HG02840 (cell line): ENCODE measurements around the gene ACSF3.
"Not testable (repeated sequence)": the region's sequence is repeated elsewhere in the genome, so short reads cannot be mapped to it uniquely, and the experiment has no call there.

Experiments
- ATAC-seq: cut with Tn5 transposase; IDR thresholded peaks from one replicate; pipeline ENCODE4 v1.9.1; 2021; ENCODE audit warnings: mild to moderate bottlenecking, moderate library complexity, moderate number of reproducible peaks; ENCODE audit not compliant: unreplicated experiment, low FRiP score

The ACSF3 gene

DNA sequence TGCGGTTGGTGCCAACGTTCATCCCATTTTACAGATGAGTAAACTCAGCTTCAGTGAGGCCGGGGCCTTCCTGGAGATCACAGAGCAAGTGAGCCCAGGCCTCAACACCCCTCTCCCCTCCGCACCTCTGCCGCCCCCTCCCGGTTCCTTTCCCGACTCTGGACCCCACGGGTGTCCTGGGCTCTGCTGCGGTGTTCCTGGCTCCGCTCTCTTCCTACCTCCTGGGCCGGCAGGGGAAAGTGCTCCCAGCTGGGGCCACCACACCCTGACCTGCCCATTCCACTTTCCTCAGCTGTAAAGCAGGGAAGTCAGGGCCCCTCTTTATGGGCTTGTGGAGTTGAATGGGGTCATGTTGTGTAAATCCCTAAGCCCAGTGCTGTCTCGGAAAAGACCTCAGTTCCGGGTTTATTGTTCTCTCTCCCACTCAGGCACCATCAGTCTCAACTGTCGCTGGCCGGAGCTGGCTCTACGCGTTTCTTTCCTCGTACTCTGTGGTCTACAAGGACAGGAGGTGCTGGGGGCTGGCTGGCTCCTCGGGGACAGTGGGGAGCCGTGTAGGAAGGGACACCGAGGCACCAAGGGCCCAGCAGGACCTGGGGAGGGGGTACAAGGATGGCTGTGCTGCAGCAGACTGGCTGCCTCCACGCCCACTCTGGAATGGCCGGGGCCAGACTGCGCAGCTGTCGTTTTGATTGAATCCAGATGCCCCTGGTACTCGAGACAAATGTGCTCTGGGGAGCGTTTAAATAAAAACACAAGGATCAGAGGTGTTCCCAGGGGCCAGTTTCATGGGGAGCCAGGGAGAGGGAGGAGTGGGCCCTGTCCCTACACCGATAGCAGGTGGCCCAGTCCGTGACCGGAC, 21.7 kb upstream of the ACSF3 start:
- no peak for ATAC-seq

DNA sequence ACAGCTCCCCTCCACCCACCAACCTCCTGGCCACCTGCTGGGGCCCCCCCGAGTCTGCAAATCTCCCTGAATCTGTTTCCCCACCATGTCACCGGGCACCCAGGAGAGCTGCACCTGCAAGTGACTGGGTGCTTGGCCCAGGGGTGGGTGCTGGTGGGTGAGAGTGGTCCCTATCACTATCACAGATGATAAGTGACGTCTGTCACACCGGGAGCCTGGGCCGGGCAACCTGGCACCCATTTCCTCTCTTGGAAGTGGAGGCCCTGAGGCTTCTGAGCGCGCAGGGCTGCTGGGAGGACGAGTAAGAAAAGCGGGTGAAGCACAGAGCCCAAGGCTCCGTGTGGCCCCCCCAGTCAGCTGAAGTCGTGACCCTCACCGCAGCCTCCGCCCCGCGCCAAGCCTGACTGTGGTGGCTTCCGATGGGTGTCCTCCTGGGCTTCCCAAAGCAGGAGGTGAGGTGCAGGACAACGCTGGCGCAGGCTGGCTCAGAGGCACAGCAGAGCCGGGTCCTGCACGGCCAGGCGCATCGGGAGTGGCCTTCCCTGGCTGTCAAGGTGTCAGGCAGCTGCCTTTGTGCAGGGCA, 21.0 kb upstream of the ACSF3 start:
- ATAC-seq = no peak

DNA sequence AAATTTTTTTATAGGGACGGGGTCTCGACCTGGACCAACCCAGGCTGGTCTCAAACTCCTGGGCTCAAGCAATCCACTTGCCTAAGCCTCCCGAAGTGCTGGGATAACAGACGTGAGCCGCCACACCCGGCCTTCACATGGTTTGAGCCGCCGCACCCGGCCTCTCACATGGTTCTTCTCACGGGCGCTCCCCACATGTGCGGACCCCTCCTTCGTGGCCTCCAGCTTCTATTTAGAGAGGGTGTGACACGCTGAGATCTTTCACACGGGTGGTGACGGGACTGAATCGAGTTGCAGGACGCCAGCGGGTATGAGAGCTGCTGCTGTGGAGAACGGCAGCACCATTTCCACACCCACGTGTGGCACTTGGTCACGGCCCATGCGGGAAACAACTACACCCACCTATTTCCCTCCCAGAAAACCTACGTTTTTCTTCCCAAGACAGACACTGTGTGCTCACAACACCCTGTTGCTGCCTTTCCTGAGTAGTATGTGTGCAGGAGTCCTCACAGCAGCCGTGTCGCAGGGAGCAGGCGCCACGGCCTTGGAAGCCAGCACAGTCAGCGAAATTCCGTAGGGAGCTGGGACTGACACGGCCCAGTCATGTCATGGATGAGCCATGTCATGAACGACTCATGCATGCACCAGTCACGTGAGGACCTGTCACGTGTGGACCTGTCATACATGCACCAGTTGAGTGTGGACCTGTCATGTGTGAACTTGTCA, 20.1 kb upstream of the ACSF3 start:
- no peak for ATAC-seq

DNA sequence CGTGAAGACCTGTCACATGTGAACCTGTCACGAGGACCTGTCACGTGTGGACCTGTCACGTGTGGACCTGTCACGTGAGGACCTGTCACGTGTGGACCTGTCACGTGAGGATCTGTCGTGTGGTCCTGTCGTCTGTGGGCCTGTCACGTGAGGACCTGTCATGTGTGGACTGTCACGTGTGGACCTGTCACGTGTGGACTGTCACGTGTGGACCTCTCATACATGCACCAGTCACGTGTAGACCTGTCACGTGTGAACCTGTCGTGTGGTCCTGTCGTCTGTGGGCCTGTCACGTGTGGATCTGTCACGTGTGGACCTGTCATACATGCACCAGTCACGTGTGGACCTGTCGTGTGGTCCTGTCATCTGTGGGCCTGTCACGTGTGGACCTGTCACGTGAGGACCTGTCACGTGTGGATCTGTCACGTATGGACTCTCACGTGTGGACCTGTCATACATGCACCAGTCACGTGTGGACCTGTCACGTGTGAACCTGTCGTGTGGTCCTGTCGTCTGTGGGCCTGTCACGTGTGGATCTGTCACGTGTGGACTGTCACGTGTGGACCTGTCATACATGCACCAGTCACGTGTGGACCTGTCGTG, 19.5 kb upstream of the ACSF3 start:
- not testable (repeated sequence) for ATAC-seq

DNA sequence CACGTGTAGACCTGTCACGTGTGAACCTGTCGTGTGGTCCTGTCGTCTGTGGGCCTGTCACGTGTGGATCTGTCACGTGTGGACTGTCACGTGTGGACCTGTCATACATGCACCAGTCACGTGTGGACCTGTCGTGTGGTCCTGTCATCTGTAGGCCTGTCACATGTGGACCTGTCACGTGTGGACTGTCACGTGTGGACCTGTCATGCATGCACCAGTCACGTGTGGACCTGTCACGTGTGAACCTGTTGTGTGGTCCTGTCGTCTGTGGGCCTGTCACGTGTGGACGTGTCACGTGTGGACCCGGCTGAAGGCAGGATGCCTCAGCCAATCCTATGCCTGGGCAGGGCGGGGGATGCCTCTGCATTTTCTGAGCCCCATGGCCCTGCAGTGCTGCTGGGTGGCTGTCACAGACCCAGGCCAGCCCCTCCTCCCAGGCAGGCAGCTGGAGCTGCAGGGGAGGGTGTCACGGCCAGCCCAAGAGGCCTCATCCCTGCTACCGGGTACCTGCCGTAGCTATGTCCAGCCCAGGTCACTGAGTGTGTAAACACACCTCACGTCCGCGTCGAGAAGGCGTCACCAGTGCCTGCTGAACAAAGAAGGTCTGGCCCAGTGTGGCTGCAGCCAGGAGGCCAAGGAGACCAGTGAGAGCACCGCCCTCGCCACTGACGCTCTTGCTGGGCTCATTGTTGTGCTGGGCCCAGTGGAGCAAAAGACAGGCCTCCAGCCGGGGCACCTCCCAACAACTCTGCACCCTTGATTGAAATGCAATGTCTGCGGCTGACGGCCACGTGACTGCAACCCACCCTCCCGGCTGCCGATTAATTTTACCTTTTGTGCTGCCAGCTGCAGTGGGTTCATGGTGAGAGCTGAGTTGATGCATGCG, 18.6 kb upstream of the ACSF3 start:
- ATAC-seq = no peak

DNA sequence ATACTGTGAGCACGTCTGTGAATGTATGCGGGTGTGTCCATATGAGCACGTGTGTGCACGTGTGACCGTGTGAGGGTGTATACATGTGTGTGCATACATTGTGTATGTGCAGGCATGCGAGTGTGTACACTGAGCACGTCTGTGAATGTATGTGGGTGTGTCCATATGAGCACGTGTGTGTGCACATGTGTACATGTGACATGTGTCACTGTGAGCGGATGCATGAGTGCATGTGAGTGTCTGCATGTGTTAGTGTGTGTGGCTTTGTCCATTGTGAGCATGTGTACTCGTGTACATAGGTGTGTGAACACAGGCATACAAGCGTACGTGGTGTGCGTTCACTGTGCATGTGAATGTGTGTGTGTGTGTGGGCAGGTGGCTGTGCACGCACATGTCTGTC, 17.5 kb upstream of the ACSF3 start:
- no peak for ATAC-seq

DNA sequence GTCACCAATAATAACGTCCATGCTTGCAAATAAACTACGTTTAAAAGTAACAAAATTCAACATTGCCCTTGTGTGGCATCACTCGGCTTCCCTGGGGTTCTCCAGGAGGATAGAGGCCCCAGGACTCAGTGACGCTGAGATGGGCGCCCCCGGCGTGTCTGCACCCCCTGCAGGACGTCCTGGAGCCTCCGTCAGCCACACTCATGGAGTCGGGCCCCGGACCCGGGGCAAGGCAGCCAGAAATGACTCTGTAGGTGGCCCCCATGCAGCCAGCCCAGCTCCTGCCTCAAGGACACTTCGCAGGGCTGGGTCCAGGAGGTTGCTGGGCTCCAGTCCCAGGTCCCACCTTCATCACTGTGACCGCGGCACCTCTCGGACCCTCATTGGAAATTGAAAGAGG, 16.6 kb upstream of the ACSF3 start:
- no peak for ATAC-seq

DNA sequence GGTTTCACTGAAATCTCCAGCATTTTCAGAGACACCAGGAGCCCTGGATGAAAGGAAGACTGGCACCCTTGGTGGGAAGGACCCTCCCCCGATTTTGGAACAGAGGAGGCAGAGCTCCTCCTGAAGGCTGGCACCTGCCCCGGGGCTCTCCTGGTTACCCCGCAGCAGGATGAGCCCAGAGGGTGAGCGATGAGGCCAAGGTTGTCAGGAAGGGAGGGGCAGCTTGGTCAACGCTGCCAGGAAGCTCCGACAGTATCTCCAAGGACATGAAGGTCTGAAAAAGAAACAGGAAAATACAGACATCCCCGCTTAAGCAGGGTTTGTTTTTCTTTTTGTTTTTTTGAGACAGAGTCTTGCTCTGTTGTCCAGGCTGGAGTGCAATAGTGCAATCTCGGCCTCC, 15.5 kb upstream of the ACSF3 start:
- no peak for ATAC-seq

DNA sequence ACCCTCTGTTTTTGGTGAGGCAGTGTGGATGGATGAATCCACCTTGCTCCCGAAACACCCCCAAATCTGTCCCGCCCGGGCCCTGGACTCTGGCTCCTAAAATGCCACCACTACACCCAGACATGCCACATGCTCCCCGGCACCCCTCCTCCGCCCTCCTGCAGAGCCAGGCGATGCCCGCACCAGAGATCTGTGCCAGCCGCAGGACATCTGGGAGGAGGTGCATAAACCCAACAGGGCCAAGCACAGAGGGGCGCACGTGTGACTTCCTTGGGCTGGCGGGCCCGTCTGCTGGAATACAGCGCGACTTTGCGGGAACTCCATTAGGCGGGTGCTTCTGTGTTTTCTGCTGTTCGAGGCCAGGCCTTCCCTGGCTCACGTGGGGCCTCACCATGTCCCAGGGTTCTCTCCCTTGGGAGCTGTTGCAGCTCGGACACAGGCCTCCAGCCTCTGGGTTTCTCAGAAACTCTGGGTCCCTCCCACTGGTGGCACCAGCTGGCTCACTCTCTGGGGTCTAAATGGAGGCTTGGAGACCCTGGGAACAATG, 14.1 kb upstream of the ACSF3 start:
- no peak for ATAC-seq

DNA sequence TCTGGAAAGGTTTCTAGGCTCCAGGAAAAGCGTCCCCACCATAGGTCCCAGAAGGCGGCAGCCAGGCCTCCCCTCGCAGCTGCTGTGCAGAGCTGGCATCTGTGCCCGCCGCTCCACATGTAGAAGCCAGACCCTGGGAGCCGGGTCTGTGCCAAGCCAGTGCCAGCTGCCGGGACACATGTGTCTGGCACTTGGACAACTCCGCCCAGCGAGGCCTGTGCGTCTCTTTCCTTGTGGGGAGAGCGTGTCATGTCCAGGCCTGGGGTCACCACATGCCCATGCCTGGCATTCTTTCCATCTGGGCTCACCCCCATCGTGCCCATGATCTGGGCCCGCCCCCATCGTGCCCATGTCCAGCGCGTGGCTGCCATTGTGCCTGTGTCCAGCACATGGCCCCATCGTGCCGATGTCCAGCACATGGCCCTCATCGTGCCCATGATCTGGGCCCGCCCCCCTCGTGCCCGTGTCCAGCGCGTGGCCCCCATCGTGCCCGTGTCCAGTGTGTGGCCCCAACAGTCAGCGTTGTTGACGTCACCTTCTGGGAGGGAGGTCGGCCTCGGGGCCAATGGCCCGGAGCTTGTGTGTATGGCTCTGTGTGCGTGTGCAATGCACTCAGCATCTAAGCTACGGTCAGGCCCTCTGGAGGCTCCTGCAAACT, 13.3 kb upstream of the ACSF3 start:
- no peak for ATAC-seq

DNA sequence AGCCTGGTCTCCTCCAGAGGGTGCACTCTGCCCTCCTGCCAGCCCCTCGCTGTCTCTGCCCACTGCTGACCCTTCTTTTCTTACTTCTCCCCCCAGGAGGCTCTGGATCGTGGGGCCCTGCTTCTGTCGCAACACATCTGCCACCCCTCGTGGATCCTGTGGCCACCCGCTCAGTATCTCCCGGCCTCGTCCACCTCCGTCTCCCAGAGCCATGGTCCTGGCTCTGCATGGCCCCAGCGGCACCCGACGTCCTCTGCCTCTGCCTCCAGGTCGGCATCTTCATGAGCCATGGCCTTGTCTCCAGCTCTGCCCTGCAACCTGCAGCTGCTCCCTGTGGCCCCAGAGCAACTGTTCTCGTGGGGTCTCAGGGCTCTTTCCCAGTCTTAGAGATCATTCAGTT, 12.1 kb upstream of the ACSF3 start:
- no peak for ATAC-seq

DNA sequence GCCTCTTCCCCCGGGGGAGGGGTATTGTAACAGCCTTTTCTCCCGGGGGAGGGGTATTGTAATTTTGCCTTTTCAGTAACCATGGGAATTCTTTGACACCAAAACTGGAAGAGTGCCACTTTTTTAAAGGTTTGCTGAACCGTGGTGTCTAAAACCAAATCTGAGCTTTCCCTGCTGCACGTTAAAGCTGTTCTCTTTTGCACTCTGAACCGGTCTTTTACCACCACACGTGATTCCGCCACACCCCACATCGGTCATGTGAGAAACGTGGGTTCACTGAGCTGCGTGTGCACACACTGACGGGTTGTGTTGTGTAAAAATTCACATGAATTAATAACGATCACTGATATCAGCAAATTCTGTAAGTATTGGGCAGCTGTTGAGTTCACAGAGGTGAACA, 9.2 kb upstream of the ACSF3 start:
- no peak for ATAC-seq

DNA sequence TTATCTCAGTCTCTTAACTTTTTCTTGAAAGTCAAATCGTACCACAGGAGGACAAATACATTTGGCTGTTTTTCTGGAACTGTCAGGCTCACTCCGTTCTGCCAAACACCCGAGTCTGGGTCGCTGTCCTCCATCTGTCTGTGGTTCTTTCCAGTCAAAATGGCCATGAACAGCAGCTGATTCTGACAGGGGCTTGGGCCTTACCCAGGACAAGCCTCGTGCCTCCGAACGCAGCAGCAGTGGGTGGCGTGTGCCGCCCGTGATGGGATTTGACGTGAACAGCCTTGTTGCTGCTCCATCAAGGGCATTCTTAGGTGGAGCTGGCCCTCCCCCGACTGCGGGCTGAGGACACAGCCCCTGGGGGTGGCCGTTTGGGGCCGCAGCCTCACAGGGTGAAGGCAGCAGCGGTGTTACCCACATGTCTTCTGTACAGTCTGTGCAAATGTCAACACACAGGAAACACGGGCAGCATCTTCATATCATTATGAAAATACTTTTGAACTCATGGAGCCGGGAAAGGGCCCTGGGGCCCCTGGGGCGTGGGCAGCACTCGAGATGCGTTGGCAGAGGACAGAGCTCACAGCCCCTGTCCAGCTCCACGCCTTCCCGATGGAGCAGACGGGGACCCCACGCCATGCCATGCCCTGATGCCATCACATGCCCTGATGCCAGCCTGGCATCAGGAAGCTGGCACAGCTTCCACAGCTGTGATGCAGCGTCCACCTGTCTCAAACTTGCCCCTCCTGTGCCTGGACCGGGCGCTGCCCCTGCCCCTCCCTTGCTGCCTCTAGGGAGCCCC, 8.6 kb upstream of the ACSF3 start:
- no peak for ATAC-seq

DNA sequence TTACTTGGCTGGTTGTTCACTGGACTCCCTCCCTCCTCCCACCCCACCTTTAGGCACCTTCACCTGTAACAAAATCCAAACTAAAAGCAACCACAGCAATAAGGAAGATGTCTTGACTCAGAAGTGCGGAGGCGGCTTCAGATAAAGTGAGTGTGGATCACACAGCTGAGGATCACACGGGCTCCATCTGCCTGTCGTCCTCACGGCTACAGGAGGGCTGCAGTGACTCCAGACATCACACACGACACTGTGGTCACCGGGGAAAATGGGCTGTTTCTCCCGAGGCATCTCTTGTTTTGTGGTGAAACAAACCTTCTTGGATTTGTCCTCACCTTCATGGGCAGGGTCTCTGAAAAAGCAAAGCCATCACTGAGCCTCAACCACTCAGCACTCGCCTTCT, 7.9 kb upstream of the ACSF3 start:
- ATAC-seq = no peak

DNA sequence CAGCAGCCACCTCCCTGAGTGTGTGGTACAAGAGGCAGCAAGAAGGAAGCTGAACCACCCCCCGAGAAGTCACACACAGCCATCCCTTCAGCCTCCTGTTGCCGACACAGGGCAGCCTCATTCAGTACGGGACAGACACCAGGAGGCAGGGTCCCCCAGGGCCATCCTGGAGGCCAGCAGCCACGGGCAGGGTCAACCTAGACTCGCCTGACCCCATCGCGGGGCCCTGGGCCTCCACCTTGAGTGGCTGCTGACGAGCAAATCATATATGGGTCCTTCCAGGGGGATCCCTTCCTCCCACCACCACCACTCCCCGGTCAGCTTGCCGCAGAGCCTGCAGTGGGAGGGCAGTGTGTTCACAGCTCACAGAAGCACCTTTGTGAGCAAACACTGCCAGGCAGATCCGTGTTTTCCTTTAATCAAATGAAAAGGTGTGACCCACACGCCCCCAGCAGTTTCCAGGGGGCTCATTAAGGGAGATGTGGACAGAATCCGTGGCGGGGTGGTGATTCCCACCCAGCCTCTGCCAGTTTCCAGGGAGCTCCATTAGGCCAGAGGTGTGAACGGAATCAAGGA, 5.6 kb upstream of the ACSF3 start:
- no peak for ATAC-seq

DNA sequence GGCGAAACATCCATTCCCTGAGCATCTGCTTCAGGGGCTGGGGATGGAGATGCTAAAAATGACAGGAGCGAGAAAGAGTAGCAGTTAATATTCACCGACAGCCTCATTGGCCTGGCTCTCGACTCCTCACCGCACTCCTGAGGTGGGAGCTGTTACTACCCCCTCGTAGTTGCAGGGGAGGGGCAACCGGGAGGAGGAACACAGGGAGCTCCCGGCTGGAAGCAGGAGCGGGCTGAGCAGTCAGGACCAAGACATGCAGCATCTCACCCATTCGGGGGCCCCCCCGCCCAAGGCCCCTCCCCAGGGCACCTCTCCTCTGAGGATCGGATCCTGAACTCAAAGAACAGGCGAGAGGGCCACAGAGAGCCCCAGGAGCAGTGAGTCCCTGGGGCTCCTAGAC, 4.5 kb upstream of the ACSF3 start:
- ATAC-seq = no peak

DNA sequence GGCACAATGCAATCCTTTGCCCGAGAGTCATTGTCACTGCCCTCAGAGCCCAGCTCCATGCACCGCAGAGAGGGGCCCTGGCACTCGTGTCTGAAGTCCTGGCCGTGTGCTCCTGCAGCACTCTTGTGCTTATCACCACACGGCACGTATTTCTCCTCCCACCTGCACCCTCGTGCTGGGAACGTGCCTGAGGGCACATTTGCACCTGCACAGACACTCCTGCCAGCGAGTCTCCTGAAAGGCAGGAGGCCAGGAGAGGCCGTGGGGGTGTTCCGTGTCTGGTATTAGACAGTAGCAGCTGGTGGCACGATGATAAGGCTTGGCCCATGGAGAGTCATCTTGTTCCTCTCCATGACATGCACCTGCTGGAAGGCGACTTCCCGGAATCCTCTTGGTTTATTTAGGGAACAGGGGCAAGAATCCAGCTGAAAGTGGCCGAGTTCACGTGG, 3.4 kb upstream of the ACSF3 start:
- ATAC-seq = no peak
